HS-5 (cell line): Measurements from ENCODE around the gene BRINP2.

Experiments
- DNase-seq: peaks from one replicate; pipeline ENCODE4 v3.0.0-alpha.2; 2012; ENCODE audit warnings: low read depth

Gene BRINP2

DNA sequence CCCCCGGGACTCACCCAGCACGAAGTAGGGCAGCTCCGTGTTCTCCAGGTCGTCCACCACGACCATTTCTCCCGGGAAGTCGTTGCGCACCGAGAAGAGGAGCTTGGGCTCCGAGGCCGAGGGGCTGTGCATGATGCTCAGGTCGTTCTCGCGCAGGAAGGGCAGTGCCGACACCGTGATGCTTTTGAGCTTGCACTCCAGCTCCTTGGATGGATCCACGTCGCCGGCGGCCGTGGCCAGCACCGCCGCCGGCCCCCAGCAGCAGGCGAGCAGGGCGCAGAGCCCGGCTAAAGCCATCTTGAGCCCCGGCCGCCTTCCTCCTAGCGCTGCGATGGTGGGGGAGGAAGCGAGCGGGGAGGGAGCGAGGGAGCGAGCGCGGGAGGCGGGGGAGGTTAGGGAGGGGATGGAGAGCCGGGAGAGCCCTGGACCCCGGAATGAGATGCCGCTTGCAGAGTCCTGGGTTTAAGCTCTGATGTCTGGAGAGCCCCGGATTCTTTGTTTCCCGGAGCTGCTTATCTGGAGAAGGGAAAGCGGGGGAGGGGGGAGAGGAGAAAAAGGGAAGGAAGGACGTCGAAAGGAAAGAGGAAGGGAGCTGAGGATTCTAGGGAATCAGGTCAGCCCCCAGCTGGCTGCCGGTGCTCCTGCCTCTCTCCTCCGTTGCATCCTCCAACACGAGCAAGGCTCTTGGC, 6.2 kb upstream of the BRINP2 start, which contains the start of gene ASTN1:
Gene ASTN1 (minus strand): TSS at position 333 of the 689 bp plus-strand sequence. CDS start 36 bp downstream, at position 297.
- DNase-seq = no peak

DNA sequence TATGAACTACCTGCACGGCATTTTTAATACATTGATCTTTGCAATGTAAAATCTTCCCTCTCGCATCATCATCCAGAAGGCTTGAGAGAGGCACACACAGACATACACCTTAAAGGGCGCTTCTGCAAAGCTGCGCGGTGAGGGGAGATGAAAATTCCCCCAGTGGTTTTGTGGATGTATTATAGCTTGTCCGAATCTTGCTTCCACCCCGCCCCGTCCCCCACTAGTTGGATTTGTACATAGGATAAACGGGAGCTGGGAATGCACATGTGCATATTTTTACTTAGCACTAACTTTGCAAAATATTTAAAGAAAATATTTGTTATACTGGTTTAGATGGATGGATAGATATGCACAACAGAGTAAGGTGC, 5.7 kb upstream of the BRINP2 start:
- no peak for DNase-seq

DNA sequence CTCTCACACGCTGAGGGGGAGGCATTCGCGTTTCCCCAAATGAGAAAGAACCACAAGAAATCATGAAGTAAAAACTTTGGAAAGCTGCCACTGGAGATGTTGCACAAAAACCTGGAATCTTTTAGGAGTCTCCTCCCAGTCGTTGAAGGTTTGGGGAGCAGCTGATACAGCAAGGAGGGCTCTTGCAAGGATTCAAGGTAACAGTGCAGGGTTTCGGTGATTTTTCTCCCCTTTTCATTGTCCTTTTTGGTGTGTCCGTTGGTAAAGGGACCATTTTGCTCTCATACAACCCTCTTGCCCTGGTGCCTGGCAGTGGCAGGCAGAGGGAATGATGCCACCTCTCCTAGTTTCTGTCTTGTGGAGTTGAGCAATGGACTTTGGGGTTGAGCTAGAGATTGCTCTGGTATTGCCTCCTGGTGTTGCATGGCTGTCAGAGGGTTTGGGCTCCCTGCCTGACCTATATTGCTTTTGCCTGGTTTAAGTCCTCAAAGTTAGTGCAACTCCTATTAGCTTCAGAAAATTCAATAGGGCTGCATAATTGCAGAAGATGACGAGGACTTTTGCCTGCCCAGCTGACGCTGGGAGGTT, 872 bp downstream of the BRINP2 start:
- DNase-seq = no peak

DNA sequence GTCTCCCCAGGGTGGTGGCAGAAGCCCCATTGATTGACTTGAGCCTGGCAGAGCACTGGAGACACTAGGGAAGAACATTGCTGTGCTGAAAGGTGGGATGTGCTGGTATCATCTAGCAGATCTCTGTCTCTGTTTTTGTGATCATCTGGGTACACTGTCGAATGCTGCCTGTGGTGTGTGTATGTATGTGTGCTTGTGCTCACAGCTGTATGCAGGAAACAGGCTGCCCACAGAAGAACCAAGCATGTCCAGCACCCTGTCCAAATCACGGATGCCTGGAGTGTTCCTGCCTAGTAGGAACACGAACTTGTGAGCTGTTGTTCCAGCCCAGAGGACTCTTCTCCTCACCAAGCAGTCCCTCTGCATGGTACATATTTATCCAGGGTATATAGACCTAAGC, 1.5 kb downstream of the BRINP2 start:
- DNase-seq = no peak

DNA sequence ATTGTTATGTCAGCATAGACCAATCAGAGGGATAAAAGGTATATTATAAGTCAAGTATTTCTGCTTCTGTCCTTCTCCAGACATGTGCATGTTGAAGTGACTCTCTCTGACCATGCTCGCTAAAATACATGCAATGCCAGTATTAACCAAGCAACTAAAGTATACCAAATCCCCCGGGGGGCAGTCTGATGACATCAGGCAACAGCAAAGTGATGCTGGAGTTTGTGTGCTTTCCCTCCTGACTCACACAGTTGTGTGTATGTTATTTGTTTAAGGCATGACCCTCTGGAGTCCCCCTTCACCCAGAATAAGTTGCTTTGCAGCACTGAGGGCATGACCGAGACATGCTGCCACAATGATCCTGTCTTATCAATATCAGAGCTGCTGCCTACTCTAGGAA, 2.1 kb downstream of the BRINP2 start:
- no peak for DNase-seq

DNA sequence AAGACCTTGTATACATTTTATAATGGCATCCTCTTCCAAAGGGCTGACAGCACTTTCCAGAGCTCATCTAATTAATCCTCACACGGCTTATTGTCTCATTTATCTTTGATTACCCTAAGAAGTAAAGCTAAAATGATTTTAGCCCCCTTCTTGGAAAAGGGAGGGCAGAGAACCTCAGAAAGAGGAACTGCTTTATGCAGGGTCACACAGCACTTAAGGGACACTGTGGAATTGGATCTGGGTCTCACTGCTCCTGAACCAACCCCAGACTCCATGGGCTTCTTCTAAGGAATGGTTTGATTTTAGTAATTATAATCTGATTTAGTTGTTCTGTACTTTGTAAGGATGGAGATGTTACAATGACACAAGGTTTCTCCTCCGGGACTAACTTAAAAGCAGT, 3.2 kb downstream of the BRINP2 start:
- no peak for DNase-seq

DNA sequence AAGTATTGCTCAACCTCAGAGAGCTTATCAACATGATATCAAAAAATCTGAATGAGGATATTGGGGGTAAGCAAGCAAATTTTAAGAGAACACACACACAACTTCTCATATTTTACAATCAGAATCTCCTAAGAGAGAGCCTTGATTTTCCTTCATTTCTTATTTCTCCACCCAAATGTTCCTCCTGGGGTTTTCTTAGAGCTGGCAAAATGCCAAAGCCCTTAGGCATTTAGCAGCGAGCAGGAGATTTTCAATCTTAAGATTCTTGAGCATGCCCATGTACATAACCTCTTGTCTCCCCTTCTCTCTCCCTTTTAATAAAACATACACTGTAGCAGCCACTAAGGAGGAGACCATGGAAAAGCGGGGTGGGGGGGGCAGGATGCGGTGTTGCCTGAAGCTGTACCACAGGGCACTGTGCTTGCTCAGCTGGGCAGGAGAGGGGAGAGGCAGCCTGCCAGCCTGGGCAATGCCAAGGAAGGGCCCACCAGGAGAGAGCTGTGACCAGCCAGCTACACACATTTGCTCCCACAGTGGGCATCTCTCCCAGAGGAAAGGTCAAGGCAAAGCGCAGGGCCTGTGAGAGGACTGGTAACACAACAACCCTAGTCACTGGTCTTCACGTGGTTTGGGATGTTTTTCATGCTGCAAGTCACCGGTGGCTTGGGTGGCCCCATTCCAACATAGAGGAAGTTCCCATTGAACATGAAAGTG, 4.3 kb downstream of the BRINP2 start:
- no peak for DNase-seq

DNA sequence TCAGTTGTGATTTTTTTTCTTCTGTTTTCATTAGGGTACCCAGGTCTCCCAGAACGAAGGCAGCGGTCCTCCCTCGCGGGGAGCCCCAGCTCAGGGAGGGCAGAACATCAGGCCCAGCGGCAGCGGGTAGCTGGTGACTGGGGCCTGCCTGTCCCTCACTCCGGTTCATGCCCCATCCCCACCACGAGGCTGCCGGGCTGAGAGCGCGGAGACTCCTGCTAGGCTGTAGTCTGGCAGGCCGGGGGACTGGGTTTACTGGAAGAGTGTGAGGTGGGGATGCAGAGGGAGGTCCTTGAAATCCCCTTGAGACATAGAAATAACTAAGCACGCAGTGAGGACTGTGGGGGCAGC, 10.5 kb downstream of the BRINP2 start:
- DNase-seq = no peak

DNA sequence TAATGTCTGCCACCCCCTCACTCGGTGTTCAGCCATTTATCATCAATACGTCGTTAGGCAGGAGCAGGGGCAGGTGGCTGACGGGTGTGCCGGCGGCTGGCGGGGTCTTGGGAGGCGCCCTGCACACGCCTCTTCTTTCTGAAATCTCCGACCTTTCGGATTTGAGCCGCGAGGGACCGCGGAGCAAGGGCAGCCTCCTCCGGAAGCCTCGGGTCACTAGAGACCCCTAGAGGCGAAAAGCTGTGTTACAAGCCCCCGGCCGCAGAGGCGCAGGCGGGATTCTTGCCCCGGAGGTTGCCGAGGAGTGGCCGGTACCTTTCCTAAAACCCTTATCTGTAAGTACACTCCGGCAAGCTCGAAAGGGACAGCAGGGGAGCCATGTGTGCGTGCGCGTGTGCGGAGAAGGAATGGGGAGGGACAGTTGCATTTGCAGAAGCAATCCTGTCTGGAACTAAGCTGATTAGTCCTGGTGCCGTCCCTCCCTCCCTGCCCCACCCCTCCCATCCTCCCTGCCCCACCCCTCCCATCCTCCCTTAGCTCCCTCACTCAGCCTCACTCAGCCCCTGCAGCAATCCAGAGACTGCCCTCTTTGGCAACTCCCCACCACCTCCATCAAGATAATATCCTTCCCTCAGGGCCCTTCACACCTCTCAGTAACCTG, 11.0 kb downstream of the BRINP2 start:
- DNase-seq = no peak

DNA sequence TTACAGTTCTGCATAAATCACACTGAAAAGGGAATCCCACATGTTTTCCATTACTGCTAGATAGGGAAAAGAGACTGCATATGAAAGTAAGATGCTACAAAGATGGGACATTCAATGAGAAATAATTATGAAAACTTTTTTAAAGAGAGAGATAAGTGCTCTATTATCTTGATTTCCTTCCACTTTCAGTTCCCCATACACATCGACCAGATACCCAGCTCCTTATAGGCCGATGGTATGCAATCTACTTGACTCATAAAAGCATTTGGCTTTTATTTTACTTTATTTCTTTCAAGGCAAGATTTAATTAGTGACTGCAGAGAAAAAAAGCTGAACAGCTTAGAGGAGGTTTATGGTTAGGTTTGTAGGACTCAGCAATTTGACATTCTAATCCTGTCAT, 13.1 kb downstream of the BRINP2 start:
- DNase-seq = no peak

DNA sequence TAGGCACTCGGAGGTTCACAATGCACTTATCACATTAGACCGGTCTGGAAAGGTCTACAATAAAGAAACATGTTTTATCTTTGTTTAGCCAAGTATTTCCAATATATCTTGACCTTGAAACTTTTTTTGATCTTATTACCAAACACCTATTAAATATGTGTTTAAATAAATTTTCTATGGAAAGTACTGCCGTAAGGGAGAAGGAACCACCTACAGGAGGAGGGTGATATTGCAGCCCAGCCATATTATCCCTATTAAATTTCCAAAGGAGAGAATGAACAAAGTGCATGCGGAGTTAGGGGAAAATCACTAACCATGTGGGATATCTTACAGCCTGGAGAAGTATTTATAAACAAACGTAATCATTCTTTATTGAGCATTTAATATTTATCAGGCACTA, 14.5 kb downstream of the BRINP2 start:
- no peak for DNase-seq

DNA sequence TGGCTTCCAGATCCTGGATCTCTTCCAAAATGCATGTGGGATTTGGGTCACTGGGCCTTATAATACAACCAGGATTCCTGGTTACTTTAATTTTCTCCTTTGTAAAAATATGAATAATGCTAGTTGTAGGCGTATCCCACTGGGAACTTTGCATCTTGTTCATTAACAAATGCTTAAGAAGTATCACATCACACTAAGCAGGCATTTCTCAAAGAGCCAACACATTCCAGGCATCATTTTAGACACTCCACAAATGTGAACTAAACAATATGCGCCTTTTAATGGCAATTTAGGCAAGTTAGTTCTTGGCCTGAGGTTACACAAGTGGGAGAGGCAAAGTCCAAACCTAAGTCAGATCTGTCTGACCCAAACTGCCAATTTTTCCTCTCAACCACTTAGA, 15.9 kb downstream of the BRINP2 start:
- DNase-seq = no peak

DNA sequence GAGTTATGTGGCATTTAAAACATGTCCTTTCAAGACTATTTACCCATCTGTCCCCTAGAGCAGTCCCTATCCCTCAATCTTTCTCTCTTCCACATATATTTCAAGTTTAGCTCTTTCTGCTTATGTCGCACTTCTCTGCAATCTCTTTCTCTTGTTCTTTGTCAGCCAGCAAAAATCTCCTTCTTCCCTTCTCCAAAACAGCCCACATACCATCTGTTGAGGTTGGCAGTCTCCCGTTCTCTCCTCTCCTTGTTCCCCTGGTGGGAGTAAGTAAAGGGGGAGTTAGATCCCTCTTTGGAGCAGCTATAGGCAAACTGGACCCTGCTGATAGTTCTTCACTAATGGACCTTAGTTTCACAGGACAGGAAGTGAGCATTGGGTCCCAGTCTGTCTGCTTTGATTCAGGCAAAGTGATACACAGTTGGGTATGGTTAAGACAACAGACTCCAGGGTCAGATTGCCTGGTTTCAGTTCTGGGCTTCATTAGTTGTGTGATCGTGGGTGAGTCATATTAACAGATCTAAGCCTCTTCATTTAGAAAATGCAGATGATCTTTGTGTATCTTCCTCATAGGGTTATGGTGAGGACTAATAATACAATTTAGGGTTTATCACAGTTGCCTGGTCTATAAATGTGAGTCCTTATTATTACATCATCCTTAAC, 19.7 kb downstream of the BRINP2 start:
- DNase-seq = no peak

DNA sequence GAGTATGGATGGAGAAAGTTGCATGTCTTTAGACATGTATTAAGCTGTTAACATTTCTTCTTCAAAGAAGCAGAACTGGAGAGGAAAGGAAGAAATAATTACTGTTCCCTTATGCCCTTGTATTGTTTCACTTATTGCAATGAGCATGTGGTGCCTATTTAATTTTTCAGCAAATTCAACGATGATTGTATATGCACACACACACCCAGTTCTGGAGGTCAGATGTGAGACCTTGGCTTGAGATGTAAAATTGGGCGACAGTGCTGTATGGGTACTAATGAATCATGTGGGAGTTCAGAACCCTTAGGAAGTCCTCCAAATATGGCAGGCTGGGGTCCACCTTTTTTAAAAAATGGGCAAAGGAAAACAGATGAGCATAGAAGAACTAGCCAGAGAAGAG, 27.5 kb downstream of the BRINP2 start:
- DNase-seq = no peak

DNA sequence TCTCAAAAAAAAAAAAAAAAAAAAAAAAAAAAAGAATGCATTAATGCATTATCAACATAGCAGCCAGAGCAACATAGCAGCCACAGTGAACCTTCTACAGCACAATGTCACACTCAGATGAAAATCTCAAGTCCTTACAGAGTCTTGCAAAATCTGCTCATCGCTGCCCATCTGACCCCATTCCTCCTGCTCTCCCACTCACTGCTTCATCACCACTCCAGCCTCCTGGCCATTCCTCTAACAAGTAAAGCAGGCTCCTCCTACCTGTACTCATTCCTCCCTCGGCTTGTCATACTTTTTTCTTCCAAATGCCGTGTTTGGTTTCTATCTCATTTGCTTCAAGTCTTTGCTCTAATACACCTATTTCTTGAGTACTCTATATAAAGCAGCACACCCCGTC, 29.5 kb downstream of the BRINP2 start:
- no peak for DNase-seq

DNA sequence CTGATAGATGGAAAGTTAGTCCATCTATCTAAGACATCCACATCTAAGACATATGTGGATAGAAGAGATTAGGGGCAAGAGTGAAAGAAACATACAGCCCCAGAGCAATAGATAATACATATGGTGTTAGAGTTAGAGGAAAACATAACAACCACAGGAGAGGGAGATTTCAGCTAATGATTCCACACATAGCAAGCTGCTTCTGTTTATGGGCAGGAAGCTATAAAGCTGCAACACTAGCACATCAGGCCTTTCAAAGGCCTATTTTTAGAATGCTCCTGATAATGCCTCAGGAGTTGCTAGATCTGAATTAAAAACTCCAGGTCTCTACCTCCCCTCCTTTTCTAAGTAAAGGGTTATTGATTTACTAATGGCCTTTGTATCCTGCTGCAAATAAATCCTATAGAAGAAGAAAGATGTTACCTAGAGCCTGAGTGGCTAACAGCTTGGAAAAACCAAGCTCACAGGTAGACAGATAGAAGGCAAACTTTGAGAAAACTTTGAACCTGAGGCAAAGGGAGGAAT, 36.1 kb downstream of the BRINP2 start:
- no peak for DNase-seq

DNA sequence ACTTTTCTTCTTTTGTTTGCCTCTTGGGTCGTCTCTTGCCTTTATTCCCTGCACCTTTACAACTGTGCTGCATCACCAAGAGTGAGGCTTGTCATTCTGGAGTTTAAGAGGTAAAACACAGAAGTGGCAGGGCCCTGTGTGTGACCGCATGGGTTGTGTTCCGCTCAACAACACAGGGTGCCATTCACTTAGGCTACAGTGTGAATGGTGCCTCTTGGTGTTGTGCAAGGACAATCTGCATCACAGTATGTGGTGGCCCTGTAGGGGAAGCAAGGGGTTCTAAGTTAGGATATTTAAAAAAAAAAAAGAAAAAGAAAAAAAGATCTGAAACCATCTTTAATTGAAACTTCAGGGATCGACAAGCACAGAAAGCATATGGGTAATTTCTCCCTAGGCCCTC, 38.2 kb downstream of the BRINP2 start:
- no peak for DNase-seq

DNA sequence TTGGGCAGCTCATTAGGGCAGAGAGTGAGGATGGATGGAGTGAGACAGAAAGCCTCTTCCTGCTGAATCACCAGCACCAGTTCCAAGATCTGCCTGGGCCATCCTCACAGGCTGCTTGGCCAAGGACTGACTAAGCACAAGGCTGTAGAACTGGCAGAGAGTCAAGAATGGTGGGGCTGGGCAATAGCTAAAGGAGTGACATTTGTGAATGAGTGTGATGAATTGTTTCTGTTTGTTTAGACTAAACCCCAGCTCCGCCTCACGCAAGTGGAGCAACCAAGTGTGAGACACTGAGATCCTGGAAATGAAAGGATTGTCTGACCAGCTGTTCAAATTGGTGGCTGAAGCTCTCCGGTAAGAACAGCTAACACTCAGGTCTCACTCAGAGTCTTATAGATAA, 38.6 kb downstream of the BRINP2 start:
- peak; percentile 99 for DNase-seq

DNA sequence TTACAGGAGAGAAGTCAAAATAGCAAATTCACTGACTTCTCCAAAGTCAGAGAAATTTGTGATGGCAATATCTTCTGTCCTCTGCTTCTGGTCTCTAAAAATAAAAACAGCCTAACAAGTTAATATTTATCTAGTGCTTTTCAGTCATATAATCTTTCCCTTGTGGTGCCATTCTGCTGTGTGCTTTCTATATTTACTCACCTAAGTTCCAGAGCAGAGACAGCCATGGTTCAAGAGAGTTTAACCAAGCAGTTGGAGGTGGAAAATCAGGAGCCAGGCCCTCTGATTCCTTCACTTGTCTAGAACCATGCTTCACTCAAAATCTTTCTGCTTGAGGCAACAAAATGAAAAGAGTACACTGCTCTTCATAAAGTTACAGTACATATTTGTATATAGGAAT, 39.3 kb downstream of the BRINP2 start:
- DNase-seq = no peak

DNA sequence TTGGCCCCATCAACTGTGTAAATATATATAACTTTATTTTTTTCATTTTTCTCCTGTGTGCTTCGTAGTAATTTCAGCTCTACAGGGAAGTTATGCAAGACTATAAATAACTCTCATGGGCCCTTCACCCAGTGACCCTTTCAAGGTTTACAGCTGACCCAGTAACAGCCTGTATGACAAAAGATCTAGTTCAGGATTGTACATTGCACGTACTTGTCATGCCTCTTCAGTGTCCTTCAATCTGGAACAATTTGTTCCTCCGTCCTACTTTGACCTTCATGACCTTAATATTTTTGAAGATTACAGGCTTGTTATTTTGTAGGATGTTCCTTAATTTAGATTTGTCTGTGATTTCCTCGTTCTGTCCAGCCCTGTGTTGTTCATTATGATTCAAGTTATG, 40.5 kb downstream of the BRINP2 start:
- no peak for DNase-seq

DNA sequence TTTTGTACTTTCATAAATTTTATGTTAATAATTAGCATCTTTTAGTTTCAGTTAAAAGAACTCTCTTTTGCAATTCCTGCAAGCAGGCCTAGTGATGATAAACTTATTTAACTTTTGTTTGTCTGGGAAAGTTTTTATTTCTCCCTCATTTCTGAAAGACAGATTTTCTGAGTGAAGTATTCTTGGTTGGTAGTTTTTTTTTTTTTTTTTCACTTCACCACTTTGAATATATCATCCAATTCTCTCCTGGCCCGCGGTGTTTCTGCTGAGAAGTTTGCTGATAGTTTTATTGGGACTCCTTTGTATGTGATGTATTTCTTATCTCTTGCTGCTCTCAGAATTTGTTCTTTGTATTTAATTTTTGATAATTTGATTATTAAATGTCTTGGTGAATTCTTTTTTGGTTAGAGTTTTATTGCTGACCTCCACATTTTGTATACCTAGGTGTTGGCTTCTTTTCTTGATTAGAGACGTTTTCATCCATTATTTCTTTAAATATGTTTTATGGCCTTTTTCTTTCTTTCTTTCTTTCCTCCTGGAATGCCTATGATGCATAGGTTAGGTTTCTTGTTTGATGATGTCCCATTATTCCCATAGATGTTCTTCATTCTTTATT, 45.9 kb downstream of the BRINP2 start:
- DNase-seq = no peak
